HEK293 (cell line): ENCODE data around the gene KHDRBS2.

Experiments used
- EGR2 ChIP-seq: fragments of 450-650 bp; formaldehyde crosslinking; IDR thresholded peaks from 2 replicates; pipeline ENCODE4 v1.5.1; 2016; ENCODE audit warnings: low read depth, missing biosample characterization, missing genetic modification characterization
- GLIS1 ChIP-seq: fragments of 450-650 bp; formaldehyde crosslinking; IDR thresholded peaks from 2 replicates; pipeline ENCODE4 v1.5.1; 2016; ENCODE audit warnings: missing biosample characterization, missing genetic modification characterization
- HOXA7 ChIP-seq: sonication (generic); formaldehyde crosslinking; IDR thresholded peaks from 2 replicates; pipeline ENCODE4 v1.8.1; 2022; ENCODE audit warnings: missing genetic modification reagents, borderline replicate concordance
- ZNF354C ChIP-seq: fragments of 450-650 bp; formaldehyde crosslinking; IDR thresholded peaks from 2 replicates; pipeline ENCODE4 v1.5.1; 2016; ENCODE audit warnings: missing biosample characterization, missing genetic modification characterization, low read depth, borderline replicate concordance
- ZNF426 ChIP-seq: fragments of 450-650 bp; formaldehyde crosslinking; IDR thresholded peaks from 2 replicates; pipeline ENCODE4 v1.5.1; 2017; ENCODE audit warnings: missing biosample characterization, missing genetic modification characterization, mild to moderate bottlenecking, inconsistent platforms, moderate library complexity
- ZNF624 ChIP-seq: fragments of 450-650 bp; formaldehyde crosslinking; IDR thresholded peaks from 2 replicates; pipeline ENCODE4 v1.5.1; 2017; ENCODE audit warnings: missing biosample characterization, missing genetic modification characterization
- ZNF677 ChIP-seq: fragments of 450-650 bp; IDR thresholded peaks from 2 replicates; pipeline ENCODE4 v1.5.0; 2018; ENCODE audit warnings: missing biosample characterization, mild to moderate bottlenecking, missing genetic modification characterization, moderate library complexity
- TF ChIP-seq, protein P1 (sequence below): fragments of 450-650 bp; formaldehyde crosslinking; IDR thresholded peaks from 2 replicates; pipeline ENCODE4 v1.5.1; 2016; ENCODE audit warnings: missing biosample characterization, missing genetic modification characterization
- TF ChIP-seq, protein P2 (sequence below): sonication (generic); formaldehyde crosslinking; IDR thresholded peaks from 2 replicates; pipeline ENCODE4 v1.8.1; 2022; ENCODE audit warnings: mild to moderate bottlenecking, moderate library complexity, missing genetic modification reagents
- TF ChIP-seq, protein P3 (sequence below): fragments of 450-650 bp; formaldehyde crosslinking; conservative IDR thresholded peaks from 2 replicates; pipeline ENCODE4 v1.5.1; 2016; ENCODE audit warnings: low read depth, missing biosample characterization, missing genetic modification characterization
- TF ChIP-seq, protein P4 (sequence below): fragments of 450-650 bp; formaldehyde crosslinking; IDR thresholded peaks from 2 replicates; pipeline ENCODE4 v1.5.1; 2016; ENCODE audit warnings: missing biosample characterization, missing genetic modification characterization
- TF ChIP-seq, protein P5 (sequence below): IDR thresholded peaks from 2 replicates; pipeline ENCODE4 v1.6.1; 2011; ENCODE audit warnings: mild to moderate bottlenecking, low read depth, low read length, borderline replicate concordance

DNA sequence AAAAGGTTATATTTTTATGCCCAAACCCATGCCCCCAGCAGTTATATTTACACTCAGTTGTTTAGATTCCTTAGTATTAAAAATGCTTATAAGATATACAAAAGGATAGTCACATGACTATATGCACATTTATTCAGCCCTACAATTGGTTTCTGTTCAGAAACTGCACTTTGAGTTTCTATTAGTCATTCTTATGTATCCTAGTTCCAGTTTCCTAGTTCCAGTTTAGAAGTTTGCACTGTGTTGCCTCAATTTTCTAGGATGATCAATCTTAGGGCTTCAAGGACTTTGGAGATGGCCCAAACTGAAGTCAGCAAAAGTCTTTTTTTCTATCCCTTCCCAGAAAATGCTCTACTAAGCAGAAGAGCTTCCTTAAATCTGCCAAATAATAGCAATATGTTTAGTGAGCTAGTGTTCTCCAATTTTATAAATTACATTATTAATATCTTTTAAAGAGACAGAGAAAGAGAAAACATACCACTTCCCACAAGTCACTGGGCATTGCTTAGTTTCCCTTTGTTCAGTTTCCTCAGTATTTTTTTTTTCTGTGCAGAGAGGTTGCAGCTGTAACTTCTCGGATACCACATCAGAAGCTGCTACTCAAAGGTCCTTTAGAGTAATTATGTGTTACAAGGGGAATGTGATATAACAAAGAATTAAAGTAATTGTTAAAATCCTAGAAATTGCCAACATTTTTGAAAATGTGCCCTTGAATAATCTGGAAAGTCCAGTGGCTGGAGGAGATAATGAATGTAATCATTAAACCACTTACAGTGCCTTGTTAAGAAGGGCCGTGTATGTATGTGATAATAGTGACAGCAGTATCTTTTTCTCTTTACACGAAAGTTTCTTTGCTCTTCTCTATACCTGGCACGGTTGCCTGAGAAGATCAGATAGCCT, 138.8 kb downstream of the KHDRBS2 start:
- TF ChIP-seq, protein P1, sequence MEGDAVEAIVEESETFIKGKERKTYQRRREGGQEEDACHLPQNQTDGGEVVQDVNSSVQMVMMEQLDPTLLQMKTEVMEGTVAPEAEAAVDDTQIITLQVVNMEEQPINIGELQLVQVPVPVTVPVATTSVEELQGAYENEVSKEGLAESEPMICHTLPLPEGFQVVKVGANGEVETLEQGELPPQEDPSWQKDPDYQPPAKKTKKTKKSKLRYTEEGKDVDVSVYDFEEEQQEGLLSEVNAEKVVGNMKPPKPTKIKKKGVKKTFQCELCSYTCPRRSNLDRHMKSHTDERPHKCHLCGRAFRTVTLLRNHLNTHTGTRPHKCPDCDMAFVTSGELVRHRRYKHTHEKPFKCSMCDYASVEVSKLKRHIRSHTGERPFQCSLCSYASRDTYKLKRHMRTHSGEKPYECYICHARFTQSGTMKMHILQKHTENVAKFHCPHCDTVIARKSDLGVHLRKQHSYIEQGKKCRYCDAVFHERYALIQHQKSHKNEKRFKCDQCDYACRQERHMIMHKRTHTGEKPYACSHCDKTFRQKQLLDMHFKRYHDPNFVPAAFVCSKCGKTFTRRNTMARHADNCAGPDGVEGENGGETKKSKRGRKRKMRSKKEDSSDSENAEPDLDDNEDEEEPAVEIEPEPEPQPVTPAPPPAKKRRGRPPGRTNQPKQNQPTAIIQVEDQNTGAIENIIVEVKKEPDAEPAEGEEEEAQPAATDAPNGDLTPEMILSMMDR, result no peak
- TF ChIP-seq HOXA7 (CRISPR knock-in tag) (no peak), GLIS1 (no peak), ZNF354C (no peak), EGR2 (tag by site-specific recombination) (no peak), ZNF624 (no peak), ZNF677 (tag by site-specific recombination) (no peak), ZNF426 (tag by site-specific recombination) (no peak)
- TF ChIP-seq, protein P2, sequence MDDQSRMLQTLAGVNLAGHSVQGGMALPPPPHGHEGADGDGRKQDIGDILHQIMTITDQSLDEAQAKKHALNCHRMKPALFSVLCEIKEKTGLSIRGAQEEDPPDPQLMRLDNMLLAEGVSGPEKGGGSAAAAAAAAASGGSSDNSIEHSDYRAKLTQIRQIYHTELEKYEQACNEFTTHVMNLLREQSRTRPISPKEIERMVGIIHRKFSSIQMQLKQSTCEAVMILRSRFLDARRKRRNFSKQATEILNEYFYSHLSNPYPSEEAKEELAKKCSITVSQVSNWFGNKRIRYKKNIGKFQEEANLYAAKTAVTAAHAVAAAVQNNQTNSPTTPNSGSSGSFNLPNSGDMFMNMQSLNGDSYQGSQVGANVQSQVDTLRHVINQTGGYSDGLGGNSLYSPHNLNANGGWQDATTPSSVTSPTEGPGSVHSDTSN (CRISPR knock-in tag), result no peak
- TF ChIP-seq, protein P3, sequence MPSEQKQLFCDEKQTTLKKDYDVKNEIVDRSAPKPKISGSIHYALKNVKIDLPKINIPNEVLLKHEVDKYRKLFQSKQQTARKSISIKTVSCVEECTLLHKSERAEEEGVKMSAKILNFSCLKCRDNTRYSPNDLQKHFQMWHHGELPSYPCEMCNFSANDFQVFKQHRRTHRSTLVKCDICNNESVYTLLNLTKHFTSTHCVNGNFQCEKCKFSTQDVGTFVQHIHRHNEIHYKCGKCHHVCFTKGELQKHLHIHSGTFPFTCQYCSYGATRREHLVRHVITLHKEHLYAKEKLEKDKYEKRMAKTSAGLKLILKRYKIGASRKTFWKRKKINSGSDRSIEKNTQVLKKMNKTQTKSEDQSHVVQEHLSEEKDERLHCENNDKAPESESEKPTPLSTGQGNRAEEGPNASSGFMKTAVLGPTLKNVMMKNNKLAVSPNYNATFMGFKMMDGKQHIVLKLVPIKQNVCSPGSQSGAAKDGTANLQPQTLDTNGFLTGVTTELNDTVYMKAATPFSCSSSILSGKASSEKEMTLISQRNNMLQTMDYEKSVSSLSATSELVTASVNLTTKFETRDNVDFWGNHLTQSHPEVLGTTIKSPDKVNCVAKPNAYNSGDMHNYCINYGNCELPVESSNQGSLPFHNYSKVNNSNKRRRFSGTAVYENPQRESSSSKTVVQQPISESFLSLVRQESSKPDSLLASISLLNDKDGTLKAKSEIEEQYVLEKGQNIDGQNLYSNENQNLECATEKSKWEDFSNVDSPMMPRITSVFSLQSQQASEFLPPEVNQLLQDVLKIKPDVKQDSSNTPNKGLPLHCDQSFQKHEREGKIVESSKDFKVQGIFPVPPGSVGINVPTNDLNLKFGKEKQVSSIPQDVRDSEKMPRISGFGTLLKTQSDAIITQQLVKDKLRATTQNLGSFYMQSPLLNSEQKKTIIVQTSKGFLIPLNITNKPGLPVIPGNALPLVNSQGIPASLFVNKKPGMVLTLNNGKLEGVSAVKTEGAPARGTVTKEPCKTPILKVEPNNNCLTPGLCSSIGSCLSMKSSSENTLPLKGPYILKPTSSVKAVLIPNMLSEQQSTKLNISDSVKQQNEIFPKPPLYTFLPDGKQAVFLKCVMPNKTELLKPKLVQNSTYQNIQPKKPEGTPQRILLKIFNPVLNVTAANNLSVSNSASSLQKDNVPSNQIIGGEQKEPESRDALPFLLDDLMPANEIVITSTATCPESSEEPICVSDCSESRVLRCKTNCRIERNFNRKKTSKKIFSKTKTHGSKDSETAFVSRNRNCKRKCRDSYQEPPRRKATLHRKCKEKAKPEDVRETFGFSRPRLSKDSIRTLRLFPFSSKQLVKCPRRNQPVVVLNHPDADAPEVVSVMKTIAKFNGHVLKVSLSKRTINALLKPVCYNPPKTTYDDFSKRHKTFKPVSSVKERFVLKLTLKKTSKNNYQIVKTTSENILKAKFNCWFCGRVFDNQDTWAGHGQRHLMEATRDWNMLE, result no peak
- TF ChIP-seq, protein P4, sequence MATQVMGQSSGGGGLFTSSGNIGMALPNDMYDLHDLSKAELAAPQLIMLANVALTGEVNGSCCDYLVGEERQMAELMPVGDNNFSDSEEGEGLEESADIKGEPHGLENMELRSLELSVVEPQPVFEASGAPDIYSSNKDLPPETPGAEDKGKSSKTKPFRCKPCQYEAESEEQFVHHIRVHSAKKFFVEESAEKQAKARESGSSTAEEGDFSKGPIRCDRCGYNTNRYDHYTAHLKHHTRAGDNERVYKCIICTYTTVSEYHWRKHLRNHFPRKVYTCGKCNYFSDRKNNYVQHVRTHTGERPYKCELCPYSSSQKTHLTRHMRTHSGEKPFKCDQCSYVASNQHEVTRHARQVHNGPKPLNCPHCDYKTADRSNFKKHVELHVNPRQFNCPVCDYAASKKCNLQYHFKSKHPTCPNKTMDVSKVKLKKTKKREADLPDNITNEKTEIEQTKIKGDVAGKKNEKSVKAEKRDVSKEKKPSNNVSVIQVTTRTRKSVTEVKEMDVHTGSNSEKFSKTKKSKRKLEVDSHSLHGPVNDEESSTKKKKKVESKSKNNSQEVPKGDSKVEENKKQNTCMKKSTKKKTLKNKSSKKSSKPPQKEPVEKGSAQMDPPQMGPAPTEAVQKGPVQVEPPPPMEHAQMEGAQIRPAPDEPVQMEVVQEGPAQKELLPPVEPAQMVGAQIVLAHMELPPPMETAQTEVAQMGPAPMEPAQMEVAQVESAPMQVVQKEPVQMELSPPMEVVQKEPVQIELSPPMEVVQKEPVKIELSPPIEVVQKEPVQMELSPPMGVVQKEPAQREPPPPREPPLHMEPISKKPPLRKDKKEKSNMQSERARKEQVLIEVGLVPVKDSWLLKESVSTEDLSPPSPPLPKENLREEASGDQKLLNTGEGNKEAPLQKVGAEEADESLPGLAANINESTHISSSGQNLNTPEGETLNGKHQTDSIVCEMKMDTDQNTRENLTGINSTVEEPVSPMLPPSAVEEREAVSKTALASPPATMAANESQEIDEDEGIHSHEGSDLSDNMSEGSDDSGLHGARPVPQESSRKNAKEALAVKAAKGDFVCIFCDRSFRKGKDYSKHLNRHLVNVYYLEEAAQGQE (tag by site-specific recombination), result no peak
- TF ChIP-seq, protein P5, sequence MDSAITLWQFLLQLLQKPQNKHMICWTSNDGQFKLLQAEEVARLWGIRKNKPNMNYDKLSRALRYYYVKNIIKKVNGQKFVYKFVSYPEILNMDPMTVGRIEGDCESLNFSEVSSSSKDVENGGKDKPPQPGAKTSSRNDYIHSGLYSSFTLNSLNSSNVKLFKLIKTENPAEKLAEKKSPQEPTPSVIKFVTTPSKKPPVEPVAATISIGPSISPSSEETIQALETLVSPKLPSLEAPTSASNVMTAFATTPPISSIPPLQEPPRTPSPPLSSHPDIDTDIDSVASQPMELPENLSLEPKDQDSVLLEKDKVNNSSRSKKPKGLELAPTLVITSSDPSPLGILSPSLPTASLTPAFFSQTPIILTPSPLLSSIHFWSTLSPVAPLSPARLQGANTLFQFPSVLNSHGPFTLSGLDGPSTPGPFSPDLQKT, result no peak
